HepG2 (cell line): ENCODE results near the gene LRRN4CL. TPM values are rescaled to one million over a fixed set of nuclear protein-coding genes. Genes with fewer than 3 reads are reported as not detected.

Experiments used
- ARNT2 ChIP-seq: sonication (generic); formaldehyde crosslinking; IDR thresholded peaks from 2 replicates; pipeline ENCODE4 v1.8.0; 2022; ENCODE audit warnings: mild to moderate bottlenecking, low read depth, missing genetic modification reagents, moderate library complexity
- CEBPZ ChIP-seq: IDR thresholded peaks from 2 replicates; pipeline ENCODE4 v1.6.1; 2012; ENCODE audit warnings: low read length, improper control_type of control experiment
- FOXM1 ChIP-seq: sonication (generic); formaldehyde crosslinking; IDR thresholded peaks from 2 replicates; pipeline ENCODE4 v1.5.0; 2020; ENCODE audit warnings: missing genetic modification reagents
- HNF1B ChIP-seq: sonication (generic); formaldehyde crosslinking; IDR thresholded peaks from 2 replicates; pipeline ENCODE4 v1.5.1; 2020; ENCODE audit warnings: mild to moderate bottlenecking, moderate library complexity, missing genetic modification reagents
- LCORL ChIP-seq, 2 experiments: fragments of 450-650 bp in 1 of 2; sonication (generic) in 1 of 2; formaldehyde crosslinking in 1 of 2; IDR thresholded peaks; 2 replicates each; pipeline versions ENCODE4 v1.5.0 to v1.6.1; 2017 to 2020; ENCODE audit warnings: antibody characterized with exemption in 1 of 2, missing genetic modification reagents in 1 of 2
- PRMT3 ChIP-seq: sonication (generic); formaldehyde crosslinking; IDR thresholded peaks from 2 replicates; pipeline ENCODE4 v1.8.1; 2022; ENCODE audit warnings: low read depth, mild to moderate bottlenecking, moderate library complexity, missing genetic modification reagents, borderline replicate concordance
- SMARCC2 ChIP-seq: fragments of 450-650 bp; IDR thresholded peaks from 2 replicates; pipeline ENCODE4 v1.6.1; 2017; ENCODE audit warnings: antibody characterized with exemption, mild to moderate bottlenecking
- YY1 ChIP-seq: IDR thresholded peaks from 2 replicates; pipeline ENCODE4 v1.6.1; 2011; ENCODE audit warnings: low read length, low read depth, moderate library complexity, mild to moderate bottlenecking; ENCODE audit not compliant: insufficient read depth, insufficient replicate concordance
- ZFAT ChIP-seq: sonication (generic); formaldehyde crosslinking; conservative IDR thresholded peaks from 2 replicates; pipeline ENCODE4 v1.8.1; 2023; ENCODE audit warnings: missing genetic modification reagents, inconsistent platforms
- ZFYVE20 ChIP-seq: sonication (generic); formaldehyde crosslinking; IDR thresholded peaks from 2 replicates; pipeline ENCODE4 v1.8.0; 2023; ENCODE audit warnings: low read depth, mild to moderate bottlenecking, moderate library complexity, missing genetic modification reagents, borderline replicate concordance
- ZNF766 ChIP-seq: sonication (generic); formaldehyde crosslinking; IDR thresholded peaks from 2 replicates; pipeline ENCODE4 v1.5.0; 2020; ENCODE audit warnings: missing genetic modification reagents, borderline replicate concordance
- polyA plus RNA-seq, 8 experiments: library from polyadenylated mRNA; depleted of rRNA in 3 of 8; stranded (reverse) in 7 of 8; unstranded in 1 of 8; fragments of >200 nt; fragmentation: Illumina TruSeq in 4 of 8; extraction: Trizol in 4 of 8; gene quantifications; 2 replicates each; pipeline versions ENCODE4 v1.2.1 to v1.2.3, GENCODE V29; 2011 to 2016; ENCODE audit warnings: low read depth in 4 of 8, missing spikeins in 1 of 8, mixed read lengths in 1 of 8; ENCODE audit not compliant: insufficient read depth in 1 of 8
- total RNA-seq, 5 experiments: library from RNA; depleted of rRNA; stranded (reverse); fragments of >200 nt; fragmentation: Illumina TruSeq; extraction: Trizol; gene quantifications; 2 replicates each; pipeline ENCODE4 v1.2.3, GENCODE V29; 2016; ENCODE audit warnings: low read depth in 1 of 5
- TF ChIP-seq, protein P1 (sequence below): conservative IDR thresholded peaks from 2 replicates; pipeline ENCODE4 v1.6.1; 2018; ENCODE audit warnings: missing genetic modification reagents
- TF ChIP-seq, protein P2 (sequence below): sonication (generic); formaldehyde crosslinking; IDR thresholded peaks from 2 replicates; pipeline ENCODE4 v1.4.0; 2020; ENCODE audit warnings: mild to moderate bottlenecking, missing genetic modification reagents, borderline replicate concordance
- TF ChIP-seq, protein P3 (sequence below): sonication (generic); formaldehyde crosslinking; IDR thresholded peaks from 2 replicates; pipeline ENCODE4 v1.5.0; 2020; ENCODE audit warnings: mild to moderate bottlenecking, missing genetic modification reagents

The LRRN4CL gene
- total and polyA plus RNA-seq, 2 of the 13 experiments (the other 11 are each of a cell fraction or from before 2014, with no cell fraction given) = 0.11 TPM; not detected in 1

- TF ChIP-seq CEBPZ = no peak
- no peak for TF ChIP-seq FOXM1 (CRISPR knock-in tag)
- TF ChIP-seq YY1 = peak; percentile 86
- TF ChIP-seq, protein P1, sequence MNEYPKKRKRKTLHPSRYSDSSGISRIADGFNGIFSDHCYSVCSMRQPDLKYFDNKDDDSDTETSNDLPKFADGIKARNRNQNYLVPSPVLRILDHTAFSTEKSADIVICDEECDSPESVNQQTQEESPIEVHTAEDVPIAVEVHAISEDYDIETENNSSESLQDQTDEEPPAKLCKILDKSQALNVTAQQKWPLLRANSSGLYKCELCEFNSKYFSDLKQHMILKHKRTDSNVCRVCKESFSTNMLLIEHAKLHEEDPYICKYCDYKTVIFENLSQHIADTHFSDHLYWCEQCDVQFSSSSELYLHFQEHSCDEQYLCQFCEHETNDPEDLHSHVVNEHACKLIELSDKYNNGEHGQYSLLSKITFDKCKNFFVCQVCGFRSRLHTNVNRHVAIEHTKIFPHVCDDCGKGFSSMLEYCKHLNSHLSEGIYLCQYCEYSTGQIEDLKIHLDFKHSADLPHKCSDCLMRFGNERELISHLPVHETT (CRISPR knock-in tag) = 0 out of 2 replicates have a peak, but pooled peaks have one; percentile 35
- 0 out of 2 replicates have a peak, but pooled peaks have one; percentile 56 for TF ChIP-seq PRMT3 (CRISPR knock-in tag)
- no peak for TF ChIP-seq ZFAT (CRISPR knock-in tag)
- TF ChIP-seq HNF1B = peak; percentile 59; the same call in 1 of the 2 replicates
- no peak for TF ChIP-seq LCORL (IDR thresholded peaks at IDR 0.05)
- TF ChIP-seq LCORL (CRISPR knock-in tag; IDR thresholded peaks at IDR 0.05) = peak; percentile 45; the same call in 1 of the 2 replicates
- TF ChIP-seq, protein P2, sequence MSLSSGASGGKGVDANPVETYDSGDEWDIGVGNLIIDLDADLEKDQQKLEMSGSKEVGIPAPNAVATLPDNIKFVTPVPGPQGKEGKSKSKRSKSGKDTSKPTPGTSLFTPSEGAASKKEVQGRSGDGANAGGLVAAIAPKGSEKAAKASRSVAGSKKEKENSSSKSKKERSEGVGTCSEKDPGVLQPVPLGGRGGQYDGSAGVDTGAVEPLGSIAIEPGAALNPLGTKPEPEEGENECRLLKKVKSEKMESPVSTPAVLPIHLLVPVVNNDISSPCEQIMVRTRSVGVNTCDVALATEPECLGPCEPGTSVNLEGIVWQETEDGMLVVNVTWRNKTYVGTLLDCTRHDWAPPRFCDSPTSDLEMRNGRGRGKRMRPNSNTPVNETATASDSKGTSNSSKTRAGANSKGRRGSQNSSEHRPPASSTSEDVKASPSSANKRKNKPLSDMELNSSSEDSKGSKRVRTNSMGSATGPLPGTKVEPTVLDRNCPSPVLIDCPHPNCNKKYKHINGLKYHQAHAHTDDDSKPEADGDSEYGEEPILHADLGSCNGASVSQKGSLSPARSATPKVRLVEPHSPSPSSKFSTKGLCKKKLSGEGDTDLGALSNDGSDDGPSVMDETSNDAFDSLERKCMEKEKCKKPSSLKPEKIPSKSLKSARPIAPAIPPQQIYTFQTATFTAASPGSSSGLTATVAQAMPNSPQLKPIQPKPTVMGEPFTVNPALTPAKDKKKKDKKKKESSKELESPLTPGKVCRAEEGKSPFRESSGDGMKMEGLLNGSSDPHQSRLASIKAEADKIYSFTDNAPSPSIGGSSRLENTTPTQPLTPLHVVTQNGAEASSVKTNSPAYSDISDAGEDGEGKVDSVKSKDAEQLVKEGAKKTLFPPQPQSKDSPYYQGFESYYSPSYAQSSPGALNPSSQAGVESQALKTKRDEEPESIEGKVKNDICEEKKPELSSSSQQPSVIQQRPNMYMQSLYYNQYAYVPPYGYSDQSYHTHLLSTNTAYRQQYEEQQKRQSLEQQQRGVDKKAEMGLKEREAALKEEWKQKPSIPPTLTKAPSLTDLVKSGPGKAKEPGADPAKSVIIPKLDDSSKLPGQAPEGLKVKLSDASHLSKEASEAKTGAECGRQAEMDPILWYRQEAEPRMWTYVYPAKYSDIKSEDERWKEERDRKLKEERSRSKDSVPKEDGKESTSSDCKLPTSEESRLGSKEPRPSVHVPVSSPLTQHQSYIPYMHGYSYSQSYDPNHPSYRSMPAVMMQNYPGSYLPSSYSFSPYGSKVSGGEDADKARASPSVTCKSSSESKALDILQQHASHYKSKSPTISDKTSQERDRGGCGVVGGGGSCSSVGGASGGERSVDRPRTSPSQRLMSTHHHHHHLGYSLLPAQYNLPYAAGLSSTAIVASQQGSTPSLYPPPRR (CRISPR knock-in tag) = no peak
- TF ChIP-seq, protein P3, sequence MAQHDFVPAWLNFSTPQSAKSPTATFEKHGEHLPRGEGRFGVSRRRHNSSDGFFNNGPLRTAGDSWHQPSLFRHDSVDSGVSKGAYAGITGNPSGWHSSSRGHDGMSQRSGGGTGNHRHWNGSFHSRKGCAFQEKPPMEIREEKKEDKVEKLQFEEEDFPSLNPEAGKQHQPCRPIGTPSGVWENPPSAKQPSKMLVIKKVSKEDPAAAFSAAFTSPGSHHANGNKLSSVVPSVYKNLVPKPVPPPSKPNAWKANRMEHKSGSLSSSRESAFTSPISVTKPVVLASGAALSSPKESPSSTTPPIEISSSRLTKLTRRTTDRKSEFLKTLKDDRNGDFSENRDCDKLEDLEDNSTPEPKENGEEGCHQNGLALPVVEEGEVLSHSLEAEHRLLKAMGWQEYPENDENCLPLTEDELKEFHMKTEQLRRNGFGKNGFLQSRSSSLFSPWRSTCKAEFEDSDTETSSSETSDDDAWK (CRISPR knock-in tag) = no peak
- TF ChIP-seq ZNF766 (CRISPR knock-in tag) = peak; percentile 69; the same call in 1 of the 2 replicates
- 0 out of 2 replicates have a peak, but pooled peaks have one; percentile 13 for TF ChIP-seq ZFYVE20 (CRISPR knock-in tag)
- no peak for TF ChIP-seq SMARCC2
- peak; percentile 90 for TF ChIP-seq ARNT2 (CRISPR knock-in tag)
Observed at GRCh38 chr11:62671608-62672389, 17.5 kb downstream of the LRRN4CL start, which contains the start of the genes LBHD1 and UQCC3 (continued).
